ENCODE measurements around the gene TP53I13. TPM values are rescaled to one million over a fixed set of nuclear protein-coding genes. Genes with fewer than 3 reads are reported as not detected.

TP53I13 gene
- total RNA-seq (33.8 and 41.1 TPM in 2 replicates), polyA plus RNA-seq (42.7 and 72.3 TPM in 2 replicates), polyA minus RNA-seq (12.9 and 23.4 TPM in 2 replicates), Bru-seq, nascent RNA (percentile 44 among the genes with signal in this experiment), BruChase-seq, experiment 1, labeled RNA remaining after a 6-hour chase (percentile 73 among the genes with signal in this experiment), BruChase-seq, experiment 2, labeled RNA remaining after a 2-hour chase (percentile 59 among the genes with signal in this experiment)
- 19.3 and 35.8 TPM in 2 replicates for polyA plus RNA-seq (2011; cell fraction: cytosol; rRNA removed)
- polyA plus RNA-seq (2011; cell fraction: nucleus; rRNA removed): 93.1 and 99.6 TPM in 2 replicates
- 22.6 and 36.1 TPM in 2 replicates for polyA plus RNA-seq (2012)
- 18.9 TPM for polyA minus RNA-seq (2011; cell fraction: cytosol; rRNA and poly(A)+ RNA removed)
- 7.2 and 21.1 TPM in 2 replicates for polyA minus RNA-seq (2011; cell fraction: nucleus; rRNA and poly(A)+ RNA removed)
- long read RNA-seq, transcript TP53I13-206 (1 exons, 2,468 nt): minor isoform, 5 of 149 reads
- long read RNA-seq, transcript TP53I13-201 (7 exons, 1,530 nt): major isoform, 115 of 149 reads
- long read RNA-seq, partial matches to known transcripts: 13 of 149 reads
- long read RNA-seq, other reads (novel, unspliced or antisense): 16 of 149 reads

- peaks cover 0 to 2% of the 10 kb centered on the region in 2 experiments for H3K36me3 ChIP-seq (ENCODE audit: control insufficient read depth in 2 of 2, extremely low read depth in 1 of 2, insufficient read depth in 2 of 2, low read length in 2 of 2)
- no peaks in the 10 kb centered on the region for H3K9me3 ChIP-seq (replicated peaks; ENCODE audit: control insufficient read depth, insufficient read depth, low read length)
- POLR2A ChIA-PET: interaction anchor here (1.0 kb wide), 1 partner anchor 13 kb away, joined by 3 read pairs; no protein-coding TSS in a partner anchor
- H3K27me3 ChIP-seq (ENCODE audit: control insufficient read depth in 2 of 2, insufficient read depth in 2 of 2, low read length in 2 of 2): no peaks in the 10 kb centered on the region
- peak within 1 kb of the TSS; percentile 69 for H3K9ac ChIP-seq (replicated peaks; ENCODE audit: extremely low read depth, insufficient read depth, low read length)
- H3K79me2 ChIP-seq (ENCODE audit: control insufficient read depth, insufficient read depth, low read length): no peaks in the 10 kb centered on the region
- H2AFZ ChIP-seq (ENCODE audit: low read depth, low read length): peak within 1 kb of the TSS; percentile 91
- FAIRE-seq: peak; percentile 67
- no peaks in the 10 kb centered on the region for H3K9me1 ChIP-seq (replicated peaks; ENCODE audit: control insufficient read depth, extremely low read depth, insufficient read depth, low read length)
- TSS peak; percentile 17 for BruUV-seq (replicated peaks)
- DNase-seq (ENCODE audit: low read depth, low spot score): peak; percentile 82
- peak within 1 kb of the TSS; percentile 90 for H3K4me2 ChIP-seq (ENCODE audit: insufficient read depth, low read length)
- dilution Hi-C loops (cut with MboI; ENCODE audit: extremely low pct_ligation_motif_present, low sequenced_read_pairs): no loop called here
- H3K4me1 ChIP-seq (ENCODE audit: control insufficient read depth, extremely low read depth, insufficient read depth, low read length): peaks cover 26% of the 10 kb centered on the region
- peak within 1 kb of the TSS; percentile 46 to 77 (median 70) for H3K4me3 ChIP-seq (replicated peaks in 1 of 3; ENCODE audit: insufficient read depth in 1 of 3, low read depth in 1 of 3, low read length in 3 of 3)
- CTCF ChIA-PET: interaction anchor here (1.0 to 8.8 kb wide), 8 partner anchors 19 to 198 kb away, joined by 3 to 105 read pairs (median 9); partner anchors contain the start of gene ANKRD13B
- intact Hi-C loops (cut with micrococcal nuclease): loop anchor here (5.0 kb wide), 3 partner anchors 49 to 276 kb away; partner anchors contain the start of genes NUFIP2 and TAOK1
- TF ChIP-seq MYC (IDR thresholded peaks at IDR 0.05; ENCODE audit: low read depth, low read length): no peak
- peak; percentile 57 for TF ChIP-seq POLR2A (IDR thresholded peaks at IDR 0.05; ENCODE audit: low read depth, low read length)
- TF ChIP-seq POLR2AphosphoS5 (IDR thresholded peaks at IDR 0.05; ENCODE audit: insufficient read depth, low read depth, low read length): peak; percentile 13
- peak within 1 kb of the TSS; percentile 24 for H3K27ac ChIP-seq (ENCODE audit: insufficient read depth, low read depth, low read length)
- H4K20me1 ChIP-seq (replicated peaks; ENCODE audit: control insufficient read depth, extremely low read depth, insufficient read depth, low read length): no peaks in the 10 kb centered on the region
These were observed at the start of gene TP53I13 for GRCh38 chr17:29568331-29569244. Gene TP53I13 (plus strand): TSS chr17:29568701. CDS start chr17:29568759, 58 bp downstream.

- no peak overlapping the region for H3K4me2 ChIP-seq (ENCODE audit: insufficient read depth, low read length)
- no peaks in the 10 kb centered on the region for H3K27me3 ChIP-seq (ENCODE audit: control insufficient read depth in 2 of 2, insufficient read depth in 2 of 2, low read length in 2 of 2)
- H2AFZ ChIP-seq (ENCODE audit: low read depth, low read length): no peak overlapping the region
- H4K20me1 ChIP-seq (replicated peaks; ENCODE audit: control insufficient read depth, extremely low read depth, insufficient read depth, low read length): no peaks in the 10 kb centered on the region
- DNase-seq (ENCODE audit: low read depth, low spot score) (no peak), FAIRE-seq (no peak)
- ChIA-PET POLR2A (no interaction called here), CTCF (interaction anchor here (2.3 to 4.5 kb wide), 3 partner anchors 9 to 154 kb away, joined by 7 to 20 read pairs (median 12); no protein-coding TSS in a partner anchor)
- no peak overlapping the region for H3K4me3 ChIP-seq (replicated peaks in 1 of 3; ENCODE audit: insufficient read depth in 1 of 3, low read depth in 1 of 3, low read length in 3 of 3)
- H3K79me2 ChIP-seq (ENCODE audit: control insufficient read depth, insufficient read depth, low read length): no peaks in the 10 kb centered on the region
- H3K4me1 ChIP-seq (ENCODE audit: control insufficient read depth, extremely low read depth, insufficient read depth, low read length): no peaks in the 10 kb centered on the region
- no peak overlapping the region for H3K9ac ChIP-seq (replicated peaks; ENCODE audit: extremely low read depth, insufficient read depth, low read length)
- intact Hi-C loops (cut with micrococcal nuclease): no loop called here
- H3K36me3 ChIP-seq (ENCODE audit: control insufficient read depth in 2 of 2, extremely low read depth in 1 of 2, insufficient read depth in 2 of 2, low read length in 2 of 2): peaks cover 3 to 9% of the 10 kb centered on the region in 2 experiments
- TF ChIP-seq FOS (IDR thresholded peaks at IDR 0.05; ENCODE audit: borderline replicate concordance, insufficient read depth, low read length) (no peak), CTCF (IDR thresholded peaks at IDR 0.05; ENCODE audit: extremely low read depth in 1 of 2, insufficient read depth in 1 of 2, low read depth in 1 of 2, low read length in 2 of 2) (no peak), GATA2 (IDR thresholded peaks at IDR 0.05; ENCODE audit: insufficient read depth, insufficient read length, low read depth, low read length) (no peak), POLR2A (IDR thresholded peaks at IDR 0.05; ENCODE audit: low read depth, low read length) (no peak), JUN (IDR thresholded peaks at IDR 0.05; ENCODE audit: borderline replicate concordance, insufficient read depth, insufficient read length, low read depth) (no peak), EZH2 (IDR thresholded peaks at IDR 0.05; ENCODE audit: borderline replicate concordance, low read depth, low read length, severe bottlenecking) (no peak), MAX (IDR thresholded peaks at IDR 0.05; ENCODE audit: insufficient read depth, insufficient read length) (no peak), POLR2AphosphoS5 (IDR thresholded peaks at IDR 0.05; ENCODE audit: insufficient read depth, low read depth, low read length) (no peak)
- H3K9me1 ChIP-seq (replicated peaks; ENCODE audit: control insufficient read depth, extremely low read depth, insufficient read depth, low read length): no peaks in the 10 kb centered on the region
- H3K27ac ChIP-seq (ENCODE audit: insufficient read depth, low read depth, low read length): no peak overlapping the region
- H3K9me3 ChIP-seq (replicated peaks; ENCODE audit: control insufficient read depth, insufficient read depth, low read length): no peaks in the 10 kb centered on the region
- dilution Hi-C loops (cut with MboI; ENCODE audit: extremely low pct_ligation_motif_present, low sequenced_read_pairs): no loop called here
- no TSS peak for BruUV-seq (replicated peaks)
These were observed 43.8 kb upstream of the TP53I13 start for GRCh38 chr17:29524692-29525091.
